ENCODE data around the gene UBTD1.
"Not testable (repeated sequence)": the region's sequence is repeated elsewhere in the genome, so short reads cannot be mapped to it uniquely, and the experiment has no call there.

UBTD1 gene

GRCh38 chr10:97466755-97467154 is 32.0 kb upstream of the UBTD1 start:
- no peak for DNase-seq

GRCh38 chr10:97468162-97468561 is 30.6 kb upstream of the UBTD1 start:
- no peak for DNase-seq
- TF ChIP-seq GATA1 (IDR thresholded peaks at IDR 0.05; ENCODE audit: low read depth, low read length) (no peak), POLR2A (IDR thresholded peaks at IDR 0.05; ENCODE audit: low read length) (no peak)

More at GRCh38 chr10:97466755-97467154, 32.0 kb upstream of the UBTD1 start:
- TF ChIP-seq GATA1 (IDR thresholded peaks at IDR 0.05; ENCODE audit: low read depth, low read length) = no peak
- no peak for TF ChIP-seq POLR2A (IDR thresholded peaks at IDR 0.05; ENCODE audit: low read length)

GRCh38 chr10:97468781-97469180 is 29.9 kb upstream of the UBTD1 start:
- DNase-seq = not testable (repeated sequence)

GRCh38 chr10:97474918-97475317 is 23.8 kb upstream of the UBTD1 start:
- no peak for TF ChIP-seq GATA1 (IDR thresholded peaks at IDR 0.05; ENCODE audit: low read depth, low read length)
- TF ChIP-seq POLR2A (IDR thresholded peaks at IDR 0.05; ENCODE audit: low read length) = no peak
- DNase-seq = no peak

- DNase-seq = no peak
- TF ChIP-seq POLR2A (IDR thresholded peaks at IDR 0.05; ENCODE audit: low read length) = no peak
- no peak for TF ChIP-seq GATA1 (IDR thresholded peaks at IDR 0.05; ENCODE audit: low read depth, low read length)
Measured at GRCh38 chr10:97475936-97476594, 22.7 kb upstream of the UBTD1 start.

GRCh38 chr10:97479410-97479809 is 19.3 kb upstream of the UBTD1 start:
- not testable (repeated sequence) for DNase-seq

- DNase-seq = no peak
Measured at GRCh38 chr10:97479939-97480338, 18.8 kb upstream of the UBTD1 start.

GRCh38 chr10:97481071-97481470 is 17.7 kb upstream of the UBTD1 start:
- no peak for DNase-seq
- no peak for TF ChIP-seq GATA1 (IDR thresholded peaks at IDR 0.05; ENCODE audit: low read depth, low read length)
- no peak for TF ChIP-seq POLR2A (IDR thresholded peaks at IDR 0.05; ENCODE audit: low read length)

More at GRCh38 chr10:97479939-97480338, 18.8 kb upstream of the UBTD1 start:
- TF ChIP-seq POLR2A (IDR thresholded peaks at IDR 0.05; ENCODE audit: low read length) = no peak
- TF ChIP-seq GATA1 (IDR thresholded peaks at IDR 0.05; ENCODE audit: low read depth, low read length) = no peak

GRCh38 chr10:97482381-97482780 is 16.3 kb upstream of the UBTD1 start:
- TF ChIP-seq GATA1 (IDR thresholded peaks at IDR 0.05; ENCODE audit: low read depth, low read length) (no peak), POLR2A (IDR thresholded peaks at IDR 0.05; ENCODE audit: low read length) (no peak)
- DNase-seq = no peak

GRCh38 chr10:97483506-97483905 is 15.2 kb upstream of the UBTD1 start:
- DNase-seq = no peak
- no peak for TF ChIP-seq GATA1 (IDR thresholded peaks at IDR 0.05; ENCODE audit: low read depth, low read length)
- TF ChIP-seq POLR2A (IDR thresholded peaks at IDR 0.05; ENCODE audit: low read length) = no peak

GRCh38 chr10:97483921-97484320 is 14.8 kb upstream of the UBTD1 start:
- no peak for DNase-seq
- TF ChIP-seq POLR2A (IDR thresholded peaks at IDR 0.05; ENCODE audit: low read length) (no peak), GATA1 (IDR thresholded peaks at IDR 0.05; ENCODE audit: low read depth, low read length) (no peak)

- no peak for TF ChIP-seq GATA1 (IDR thresholded peaks at IDR 0.05; ENCODE audit: low read depth, low read length)
- DNase-seq = no peak
Measured at GRCh38 chr10:97485647-97486281, 13.0 kb upstream of the UBTD1 start.

- TF ChIP-seq GATA1 (IDR thresholded peaks at IDR 0.05; ENCODE audit: low read depth, low read length) = no peak
- DNase-seq = no peak
Measured at GRCh38 chr10:97490592-97490991, 8.1 kb upstream of the UBTD1 start.

GRCh38 chr10:97494151-97494550 is 4.6 kb upstream of the UBTD1 start:
- no peak for DNase-seq
- TF ChIP-seq GATA1 (IDR thresholded peaks at IDR 0.05; ENCODE audit: low read depth, low read length) (no peak), POLR2A (IDR thresholded peaks at IDR 0.05; ENCODE audit: low read length) (no peak)

GRCh38 chr10:97494863-97495506 is 3.7 kb upstream of the UBTD1 start:
- no peak for DNase-seq
- TF ChIP-seq GATA1 (IDR thresholded peaks at IDR 0.05; ENCODE audit: low read depth, low read length) (no peak), POLR2A (IDR thresholded peaks at IDR 0.05; ENCODE audit: low read length) (no peak)

Measured in erythroblast (primary cell).